OCI-LY3 (cell line): Measurements from ENCODE around the gene ZAP70.

Source experiments
- H2AFZ ChIP-seq: fragments of 200-600, 300-600 bp; shearing (Covaris generic); 2 replicates; pipeline ENCODE4 v1.6.0; 2014; ENCODE audit warnings: antibody characterized with exemption, low read depth, low read length
- H3K27ac ChIP-seq: fragments of 200-600, 300-600 bp; sonication (generic); 2 replicates; pipeline ENCODE4 v1.5.1; 2014; ENCODE audit warnings: mild to moderate bottlenecking, low read length, moderate library complexity, mixed read lengths
- H3K27me3 ChIP-seq: fragments of 200-600, 300-600 bp; sonication (generic); 2 replicates; pipeline ENCODE4 v1.6.1; 2014; ENCODE audit warnings: low read depth, low read length, mixed read lengths
- H3K36me3 ChIP-seq: fragments of 200-600, 300-600 bp; sonication (generic); replicated peaks from 2 replicates; pipeline ENCODE3; 2014; ENCODE audit warnings: low read depth, low read length, mixed read lengths
- H3K4me1 ChIP-seq: fragments of 300-600, 200-600 bp; sonication (generic); 2 replicates; pipeline ENCODE4 v1.6.1; 2014; ENCODE audit warnings: low read length, mixed read lengths
- H3K4me2 ChIP-seq: fragments of 200-600, 300-600 bp; sonication (generic); 2 replicates; pipeline ENCODE4 v1.6.1; 2014; ENCODE audit warnings: low read length, mixed read lengths
- H3K4me3 ChIP-seq: fragments of 300-600, 200-600 bp; sonication (generic); 2 replicates; pipeline ENCODE4 v1.5.1; 2014; ENCODE audit warnings: antibody characterized with exemption, mild to moderate bottlenecking, low read length, moderate library complexity
- H3K79me2 ChIP-seq: fragments of 300-600, 200-600 bp; shearing (Covaris generic); 2 replicates; pipeline ENCODE4 v1.6.1; 2014; ENCODE audit warnings: mild to moderate bottlenecking, low read length, mixed read lengths
- H3K9ac ChIP-seq: fragments of 300-600, 200-600 bp; shearing (Covaris generic); 2 replicates; pipeline ENCODE4 v1.6.0; 2014; ENCODE audit warnings: mild to moderate bottlenecking, low read length, moderate library complexity
- H3K9me3 ChIP-seq: fragments of 200-600, 300-600 bp; shearing (Covaris generic); 2 replicates; pipeline ENCODE4 v1.6.1; 2014; ENCODE audit warnings: low read length, mixed read lengths; ENCODE audit not compliant: insufficient read depth
- H4K20me1 ChIP-seq: fragments of 200-600, 300-600 bp; sonication (generic); 2 replicates; pipeline ENCODE4 v1.6.1; 2016; ENCODE audit warnings: low read length, mixed read lengths; ENCODE audit not compliant: insufficient read depth
- EZH2phosphoT487 ChIP-seq: fragments of 200-600 bp; shearing (Covaris generic); IDR thresholded peaks from 2 replicates; pipeline ENCODE4 v1.6.1; 2018; ENCODE audit warnings: antibody characterized with exemption, mixed run types, low read depth
- TF ChIP-seq, protein P1 (sequence below): fragments of 200-600, 300-600 bp; sonication (generic); IDR thresholded peaks from 2 replicates; pipeline ENCODE4 v1.5.1; 2014; ENCODE audit warnings: antibody characterized with exemption, low read length, low read depth

The ZAP70 gene

DNA sequence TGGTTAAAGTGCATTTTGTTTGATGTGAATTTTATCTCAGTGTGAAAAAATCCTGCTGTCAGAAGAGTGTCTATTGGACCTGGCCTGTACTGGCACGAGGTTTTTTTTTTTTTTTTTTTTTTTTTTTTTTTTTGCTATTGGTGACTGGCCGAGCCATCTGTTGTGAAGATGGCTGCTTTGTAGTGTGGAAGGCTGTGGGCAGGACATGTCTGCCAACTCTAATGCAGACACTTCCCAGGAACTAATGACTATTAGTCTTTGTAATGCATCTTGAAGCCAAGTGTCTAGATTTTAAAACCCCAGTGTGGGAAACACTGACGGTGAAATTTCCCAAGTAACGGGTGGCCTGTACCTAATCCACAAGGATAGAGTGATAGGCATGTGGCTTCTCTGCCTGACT is 34.3 kb downstream of the ZAP70 start:
- H3K4me3 ChIP-seq, result no peak overlapping the region
- H3K79me2 ChIP-seq, result no peaks in the 10 kb centered on the region
- no peaks in the 10 kb centered on the region for H3K27me3 ChIP-seq
- peaks cover 51% of the 10 kb centered on the region for H3K36me3 ChIP-seq
- H3K9ac ChIP-seq, result no peak overlapping the region
- no peak overlapping the region for H2AFZ ChIP-seq
- H3K4me2 ChIP-seq, result no peak overlapping the region
- no peak overlapping the region for H3K27ac ChIP-seq
- no peak for TF ChIP-seq EZH2phosphoT487
- TF ChIP-seq, protein P1, sequence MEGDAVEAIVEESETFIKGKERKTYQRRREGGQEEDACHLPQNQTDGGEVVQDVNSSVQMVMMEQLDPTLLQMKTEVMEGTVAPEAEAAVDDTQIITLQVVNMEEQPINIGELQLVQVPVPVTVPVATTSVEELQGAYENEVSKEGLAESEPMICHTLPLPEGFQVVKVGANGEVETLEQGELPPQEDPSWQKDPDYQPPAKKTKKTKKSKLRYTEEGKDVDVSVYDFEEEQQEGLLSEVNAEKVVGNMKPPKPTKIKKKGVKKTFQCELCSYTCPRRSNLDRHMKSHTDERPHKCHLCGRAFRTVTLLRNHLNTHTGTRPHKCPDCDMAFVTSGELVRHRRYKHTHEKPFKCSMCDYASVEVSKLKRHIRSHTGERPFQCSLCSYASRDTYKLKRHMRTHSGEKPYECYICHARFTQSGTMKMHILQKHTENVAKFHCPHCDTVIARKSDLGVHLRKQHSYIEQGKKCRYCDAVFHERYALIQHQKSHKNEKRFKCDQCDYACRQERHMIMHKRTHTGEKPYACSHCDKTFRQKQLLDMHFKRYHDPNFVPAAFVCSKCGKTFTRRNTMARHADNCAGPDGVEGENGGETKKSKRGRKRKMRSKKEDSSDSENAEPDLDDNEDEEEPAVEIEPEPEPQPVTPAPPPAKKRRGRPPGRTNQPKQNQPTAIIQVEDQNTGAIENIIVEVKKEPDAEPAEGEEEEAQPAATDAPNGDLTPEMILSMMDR, result no peak
- H4K20me1 ChIP-seq, result no peaks in the 10 kb centered on the region
- H3K4me1 ChIP-seq, result peaks cover 4% of the 10 kb centered on the region; the same call in 1 of the 2 replicates
- no peaks in the 10 kb centered on the region for H3K9me3 ChIP-seq

DNA sequence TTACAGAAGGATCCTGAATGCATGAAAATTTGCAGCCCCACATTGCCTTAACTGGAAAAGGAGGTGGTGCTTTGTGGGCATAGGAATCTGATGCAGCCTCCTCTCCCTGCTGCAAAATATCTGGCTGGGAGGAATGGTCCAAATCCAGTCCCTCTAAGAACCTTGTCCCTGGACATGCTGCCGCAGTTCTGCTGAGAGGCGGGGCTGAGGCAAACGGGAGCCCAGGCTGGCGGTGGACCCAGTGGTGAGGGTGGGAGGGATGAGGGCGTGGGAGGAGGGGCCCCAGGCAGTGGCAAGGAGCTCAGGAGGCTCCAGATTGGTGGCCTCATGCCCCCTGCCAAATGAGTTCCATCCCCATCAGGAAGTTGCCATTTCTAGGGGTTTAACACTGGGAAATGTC is 36.2 kb downstream of the ZAP70 start:
- Histone ChIP-seq H3K27me3 (no peaks in the 10 kb centered on the region), H3K4me1 (peaks cover 4% of the 10 kb centered on the region; the same call in 1 of the 2 replicates), H3K9ac (no peak overlapping the region), H3K36me3 (peaks cover 48% of the 10 kb centered on the region), H3K4me2 (no peak overlapping the region), H2AFZ (no peak overlapping the region), H3K9me3 (no peaks in the 10 kb centered on the region), H3K27ac (no peak overlapping the region), H3K4me3 (no peak overlapping the region), H3K79me2 (no peaks in the 10 kb centered on the region), H4K20me1 (no peaks in the 10 kb centered on the region)
- TF ChIP-seq EZH2phosphoT487, result no peak

DNA sequence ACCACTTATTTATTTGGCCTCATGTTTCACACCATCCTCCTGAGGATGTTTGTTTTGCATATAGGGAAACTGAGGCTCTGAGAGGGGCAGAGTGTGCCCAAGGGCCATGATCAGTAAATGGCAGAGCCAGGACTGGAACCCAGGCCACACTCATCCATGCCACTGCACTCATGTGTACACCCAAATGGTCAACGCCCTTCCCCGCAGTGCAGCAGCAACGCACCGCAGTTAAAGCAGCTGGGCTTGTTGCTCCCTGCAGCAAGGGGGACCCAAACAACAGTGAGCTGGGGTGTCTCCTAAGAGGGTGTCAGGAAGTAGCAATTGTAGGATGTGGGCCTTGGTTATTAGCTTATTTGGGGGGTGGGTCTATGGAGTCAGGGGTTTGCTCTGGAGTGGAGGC is 36.6 kb downstream of the ZAP70 start:
- peaks cover 51% of the 10 kb centered on the region for H3K36me3 ChIP-seq
- no peak for TF ChIP-seq EZH2phosphoT487
- TF ChIP-seq, protein P1, result no peak
- H3K27me3 ChIP-seq, result no peaks in the 10 kb centered on the region

DNA sequence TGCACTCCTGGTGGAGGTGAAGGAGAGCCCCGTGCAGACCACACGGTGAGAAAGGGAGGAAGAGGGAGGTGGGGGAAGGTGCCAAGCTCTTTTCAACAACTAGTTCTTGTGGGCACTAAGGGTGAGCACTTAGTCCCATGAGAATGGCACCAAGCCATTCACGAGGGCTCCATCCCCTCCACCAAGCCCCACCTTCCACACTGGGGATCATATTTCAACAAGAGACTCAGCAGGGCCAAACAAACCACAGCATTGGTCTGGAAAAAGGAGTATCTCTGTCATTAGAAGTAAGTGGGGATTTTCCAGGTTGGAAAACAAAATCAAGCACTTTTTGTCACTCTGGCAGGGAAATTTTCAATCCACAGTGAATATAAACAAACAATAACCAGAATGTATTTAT is 38.4 kb downstream of the ZAP70 start:
- H3K27ac ChIP-seq, result no peak overlapping the region
- H3K4me2 ChIP-seq, result no peak overlapping the region
- no peaks in the 10 kb centered on the region for H3K27me3 ChIP-seq
- peaks cover 4% of the 10 kb centered on the region; the same call in 1 of the 2 replicates for H3K4me1 ChIP-seq
- no peaks in the 10 kb centered on the region for H3K79me2 ChIP-seq
- H3K9me3 ChIP-seq, result no peaks in the 10 kb centered on the region
- H3K9ac ChIP-seq, result no peak overlapping the region
- no peaks in the 10 kb centered on the region for H4K20me1 ChIP-seq
- H2AFZ ChIP-seq, result no peak overlapping the region
- TF ChIP-seq, protein P1, result no peak
- TF ChIP-seq EZH2phosphoT487, result no peak
- H3K4me3 ChIP-seq, result no peak overlapping the region
- H3K36me3 ChIP-seq, result peaks cover 58% of the 10 kb centered on the region

More for the DNA sequence above, 36.6 kb downstream of the ZAP70 start:
- Histone ChIP-seq H3K4me3 (no peak overlapping the region), H3K9me3 (no peaks in the 10 kb centered on the region), H3K4me2 (no peak overlapping the region), H4K20me1 (no peaks in the 10 kb centered on the region), H3K79me2 (no peaks in the 10 kb centered on the region), H3K4me1 (peaks cover 4% of the 10 kb centered on the region; the same call in 1 of the 2 replicates), H2AFZ (no peak overlapping the region), H3K27ac (no peak overlapping the region), H3K9ac (no peak overlapping the region)
